Activated T-cell treated with anti-CD3 and anti-CD28 coated beads for 24 hours (primary cell): ENCODE results near the gene RABGAP1L.
"Not testable (repeated sequence)": the region's sequence is repeated elsewhere in the genome, so short reads cannot be mapped to it uniquely, and the experiment has no call there.

ENCODE experiments used
- DNase-seq: peaks from one replicate; pipeline ENCODE4 v3.0.0-alpha.2; 2020; ENCODE audit warnings: low read depth

The RABGAP1L gene

DNA sequence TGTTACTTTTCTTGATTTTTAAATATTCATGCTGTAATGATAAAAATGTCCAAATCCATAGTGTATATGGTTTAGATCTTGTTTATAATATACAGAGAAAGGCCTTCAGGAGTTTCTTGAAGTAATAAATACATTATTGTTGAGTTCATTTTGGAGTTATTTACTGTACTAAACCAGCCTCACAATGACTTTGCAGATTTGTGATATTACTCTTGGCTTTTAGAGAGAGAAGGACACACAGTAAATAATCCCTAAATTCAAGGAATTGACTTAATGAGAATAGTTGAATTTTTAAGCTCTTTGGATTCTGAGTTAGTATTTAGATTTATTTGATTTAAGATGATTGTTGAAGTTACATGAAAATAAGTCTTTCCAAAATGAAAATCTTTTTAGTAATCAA lies 38.9 kb downstream of the RABGAP1L start:
- no peak for DNase-seq

DNA sequence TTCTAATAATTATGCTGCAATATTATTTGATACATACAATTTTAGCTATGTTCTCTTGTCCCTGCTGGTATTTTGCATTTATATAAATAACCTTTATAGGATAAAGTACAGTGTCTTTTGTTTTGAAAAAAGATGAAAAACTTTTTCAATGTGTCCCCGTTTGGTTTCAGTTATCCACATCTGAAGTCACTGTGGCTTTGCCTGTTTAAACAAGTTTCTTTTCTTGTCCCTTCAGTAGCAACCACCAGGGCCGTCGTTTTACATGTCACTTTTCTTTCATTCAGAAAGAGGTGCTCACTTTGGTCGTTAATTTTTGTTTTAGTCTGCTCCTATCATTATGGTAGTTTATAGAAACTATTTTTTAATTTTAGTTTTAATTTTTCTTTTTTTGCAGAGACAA lies 41.4 kb downstream of the RABGAP1L start:
- no peak for DNase-seq

DNA sequence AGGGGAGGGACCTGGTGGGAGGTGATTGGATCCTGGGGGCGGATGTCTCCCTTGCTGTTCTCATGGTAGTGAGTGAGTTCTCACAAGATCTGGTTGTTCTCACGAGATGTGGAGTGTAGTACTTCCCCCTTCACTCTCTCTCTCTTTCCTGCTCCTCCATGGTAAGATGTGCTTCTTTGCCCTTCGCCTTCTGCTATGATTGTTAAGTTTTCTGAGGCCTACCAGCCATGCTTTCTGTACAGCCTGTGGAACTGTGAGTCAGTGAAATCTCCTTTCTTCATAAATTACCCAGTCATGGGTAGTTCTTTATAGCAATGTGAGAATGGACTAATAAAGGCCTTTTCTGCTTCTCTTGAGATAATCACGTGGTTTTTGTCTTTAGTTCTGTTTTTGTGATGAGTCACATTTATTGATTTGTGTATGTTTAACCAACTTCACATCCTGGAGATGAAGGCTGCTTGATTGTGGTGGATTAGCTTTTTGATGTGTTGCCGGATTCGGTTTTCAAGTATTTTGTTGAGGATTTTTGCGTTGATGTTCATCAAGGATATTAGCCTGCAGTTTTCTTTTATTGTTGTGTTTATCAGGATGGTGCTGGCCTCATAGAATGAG lies 45.5 kb downstream of the RABGAP1L start:
- DNase-seq: no peak

DNA sequence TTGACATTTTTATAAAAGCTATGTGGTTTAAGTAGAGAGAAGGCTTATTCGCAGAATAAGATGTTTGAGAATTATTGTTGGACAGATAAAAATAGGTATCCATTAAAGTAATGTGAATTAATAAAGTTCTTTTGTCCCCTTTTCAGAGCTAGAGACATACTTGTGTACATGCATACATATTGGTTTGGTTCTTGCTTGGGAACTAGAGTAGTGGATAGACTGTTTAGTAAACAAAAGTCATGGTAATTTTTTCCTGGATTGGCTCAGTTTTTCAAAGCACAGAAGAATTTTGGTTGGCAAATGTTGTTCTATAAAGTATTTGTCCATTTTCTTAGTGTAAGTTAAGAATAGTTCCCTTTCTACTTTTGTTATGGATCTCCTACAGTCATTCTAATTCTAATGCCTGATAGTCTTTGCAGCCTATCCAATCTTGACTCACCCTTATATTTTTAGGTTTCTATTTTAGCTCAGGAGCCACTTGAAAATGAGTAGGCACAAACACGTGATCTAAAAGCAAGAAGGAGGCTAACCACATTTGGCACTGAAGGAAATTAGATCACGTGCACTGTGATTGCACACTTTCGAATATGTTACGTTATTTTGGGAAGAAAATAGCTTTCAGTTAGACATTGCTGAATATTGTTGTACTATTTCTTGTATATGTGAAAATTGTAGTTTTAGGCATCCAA lies 47.0 kb downstream of the RABGAP1L start:
- no peak for DNase-seq

DNA sequence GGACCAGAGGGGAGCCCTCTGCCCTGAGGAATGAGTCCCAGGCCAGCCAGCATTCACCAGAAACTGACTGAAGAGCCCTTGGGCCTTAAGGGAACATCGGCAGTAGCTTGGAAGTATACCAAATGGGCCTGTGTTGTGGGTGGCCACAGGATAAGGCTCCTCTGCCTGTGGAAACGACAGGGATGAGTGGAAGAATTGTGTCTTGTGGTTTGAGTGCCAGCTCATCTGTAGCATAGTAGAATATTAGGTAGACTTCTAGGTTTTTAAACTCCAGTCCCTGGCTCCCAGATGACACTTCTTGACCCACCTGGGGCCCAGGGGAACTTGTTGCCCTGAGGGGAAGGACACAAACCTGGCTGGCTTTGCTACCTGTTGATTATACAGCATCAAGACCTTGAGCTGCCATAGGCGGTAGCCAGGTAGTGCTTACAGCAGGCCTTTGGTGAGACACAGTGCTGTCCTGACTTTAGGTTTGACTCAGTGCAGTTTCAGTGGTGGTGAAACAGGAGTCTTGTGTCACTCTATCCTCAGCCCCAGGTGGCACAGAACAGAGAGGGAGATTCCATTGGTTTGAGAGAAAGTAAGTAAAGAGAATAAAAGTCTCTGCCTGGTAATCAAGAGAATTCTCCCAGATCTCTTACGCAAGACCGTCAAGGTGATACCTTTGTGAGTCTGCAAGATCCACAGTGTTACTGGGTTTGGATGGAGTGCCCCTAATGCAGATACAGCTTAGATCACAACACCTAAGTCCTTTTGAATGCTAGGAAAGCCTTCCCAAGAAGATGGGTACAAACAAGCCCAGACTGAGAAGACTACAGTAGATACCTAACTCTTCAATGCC lies 50.2 kb downstream of the RABGAP1L start:
- no peak for DNase-seq

DNA sequence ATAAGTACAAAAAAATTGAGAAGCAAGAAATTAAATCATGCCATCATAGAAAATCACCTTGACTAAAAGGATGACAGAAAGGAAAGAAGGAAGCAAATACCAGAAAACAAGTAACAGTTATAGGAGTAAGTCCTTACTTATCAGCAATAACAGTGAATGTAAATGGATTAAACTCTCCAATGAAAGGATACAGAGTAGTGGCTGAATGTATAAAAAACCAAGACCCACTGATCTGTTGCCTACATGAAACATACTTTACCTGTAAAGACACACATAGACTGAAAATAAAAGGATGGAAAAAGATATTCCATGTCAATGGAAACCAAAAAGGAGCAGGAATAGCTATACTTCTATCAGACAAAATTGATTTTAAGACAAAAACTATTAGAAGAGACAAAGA lies 52.2 kb downstream of the RABGAP1L start:
- DNase-seq: no peak

DNA sequence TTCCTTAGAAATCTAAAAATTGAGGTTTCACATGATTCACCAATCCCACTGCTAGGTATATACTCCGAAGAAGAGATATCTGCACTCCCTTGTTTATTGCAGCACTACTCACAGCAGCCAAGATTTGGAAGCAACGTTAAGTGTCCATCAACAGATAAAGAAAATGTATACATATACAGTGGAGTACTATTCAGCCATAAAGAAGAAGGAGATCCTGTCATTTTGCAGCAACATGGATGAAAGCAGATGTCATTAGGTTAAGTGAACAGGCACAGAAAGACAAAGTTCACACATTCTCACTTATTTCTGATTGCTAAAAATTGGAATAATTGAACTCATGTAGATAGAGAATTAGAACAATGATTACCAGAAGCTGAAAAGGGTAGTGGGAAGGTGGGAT lies 56.4 kb downstream of the RABGAP1L start:
- no peak for DNase-seq

DNA sequence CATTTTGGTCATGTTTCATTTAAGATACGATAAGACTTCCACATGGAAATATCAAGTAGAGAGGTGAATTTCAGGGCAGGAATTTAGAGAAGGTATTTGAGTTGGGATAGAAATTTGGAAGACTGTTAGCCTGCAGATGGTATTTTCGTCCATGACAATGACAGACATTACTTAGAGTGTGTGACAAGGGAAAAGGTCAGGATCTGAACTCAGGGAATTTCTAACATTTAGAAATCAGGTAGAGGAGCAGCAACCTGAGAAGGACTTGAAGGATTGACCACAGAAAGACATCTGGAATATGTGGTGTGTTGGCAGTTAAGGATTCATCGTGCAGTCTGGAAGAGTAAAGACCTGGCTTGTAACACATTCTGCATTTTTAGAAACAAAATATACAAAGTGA lies 57.9 kb downstream of the RABGAP1L start:
- no peak for DNase-seq

DNA sequence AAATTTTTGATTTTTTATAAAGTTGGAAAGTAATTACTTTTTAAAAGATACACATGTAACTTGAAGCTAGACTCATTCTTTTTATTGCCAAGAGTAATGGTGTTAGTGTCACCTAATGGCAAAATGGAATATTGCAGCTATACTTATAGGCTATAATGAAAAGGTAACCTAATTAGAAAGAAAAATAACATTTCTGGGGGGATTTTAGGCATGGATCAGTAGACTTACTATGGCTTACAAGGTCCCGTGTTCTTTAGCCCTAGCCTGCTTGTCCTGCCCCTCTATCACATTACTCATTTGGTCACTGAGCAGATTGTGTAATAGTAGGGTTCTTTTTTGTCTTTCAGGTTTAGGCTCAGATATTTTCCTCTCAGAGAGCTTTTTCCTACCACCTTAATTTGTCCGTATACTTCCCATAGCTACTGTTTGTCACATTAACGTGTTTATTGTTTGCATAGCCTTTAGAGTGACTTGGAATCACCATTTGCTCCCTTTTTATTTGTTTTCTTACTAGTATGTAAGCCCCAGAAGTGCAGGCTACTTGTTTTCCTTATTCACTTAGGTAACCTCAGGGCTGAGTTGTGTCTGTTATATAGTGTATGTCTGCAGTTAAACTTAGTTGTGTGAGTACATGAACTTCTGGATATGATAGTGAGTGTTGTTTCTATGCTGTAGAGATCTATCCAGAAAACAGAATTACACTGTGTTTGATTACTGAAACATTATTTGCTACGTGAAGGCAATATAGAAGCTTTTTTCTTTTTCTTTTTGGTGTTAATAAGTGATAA lies 58.7 kb downstream of the RABGAP1L start:
- no peak for DNase-seq

DNA sequence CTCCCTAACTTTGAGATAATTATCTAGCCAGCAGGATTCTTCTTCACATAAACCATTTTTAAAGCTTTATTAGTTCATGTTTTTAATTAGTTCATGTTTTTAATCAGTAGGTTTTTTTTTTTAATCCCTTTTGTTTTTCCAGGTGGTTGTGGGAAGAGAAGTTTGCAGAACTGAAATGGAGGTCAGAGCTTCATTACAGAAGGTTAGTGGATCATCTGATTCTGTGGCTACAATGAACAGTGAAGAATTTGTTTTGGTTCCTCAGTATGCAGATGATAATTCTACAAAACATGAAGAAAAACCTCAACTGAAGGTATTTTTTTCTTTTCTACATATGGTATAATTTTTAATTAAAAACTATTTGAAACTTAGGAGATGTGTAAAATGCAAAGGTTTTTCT lies 59.7 kb downstream of the RABGAP1L start:
- no peak for DNase-seq

DNA sequence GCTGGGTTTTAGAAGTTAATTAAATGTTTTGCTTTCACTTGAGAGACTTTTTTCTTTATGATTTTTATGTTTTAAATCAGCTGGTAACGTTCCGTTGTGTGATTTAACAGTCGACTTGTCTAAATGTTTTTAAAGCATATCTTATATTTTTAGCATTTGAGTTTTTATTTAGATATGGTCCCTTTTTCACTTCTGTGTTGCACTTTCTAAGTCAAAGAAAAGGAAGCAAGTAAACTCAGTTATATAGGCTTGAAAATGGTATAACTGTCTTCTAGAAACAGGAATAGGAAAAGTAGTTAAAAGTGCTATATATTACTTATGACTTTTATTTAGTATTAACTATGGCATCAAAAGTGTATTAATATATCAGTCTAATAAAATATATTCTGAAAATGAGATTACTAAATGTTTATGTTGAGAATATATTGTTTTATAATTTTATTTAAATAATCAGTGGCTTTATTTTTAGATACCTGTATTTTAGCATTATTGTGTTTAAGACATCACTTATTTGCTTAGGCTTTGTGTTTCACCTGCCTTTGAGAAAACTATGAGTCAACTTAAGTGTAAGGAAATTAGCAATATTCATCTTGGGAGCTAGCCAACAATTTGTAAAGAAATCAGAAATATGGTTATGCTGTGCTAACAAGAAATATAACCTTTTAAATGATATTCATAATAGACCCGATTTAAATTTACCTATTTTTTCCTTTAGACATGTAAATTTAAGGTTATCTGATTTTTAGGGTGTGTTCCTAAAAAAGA lies 60.5 kb downstream of the RABGAP1L start:
- no peak for DNase-seq

DNA sequence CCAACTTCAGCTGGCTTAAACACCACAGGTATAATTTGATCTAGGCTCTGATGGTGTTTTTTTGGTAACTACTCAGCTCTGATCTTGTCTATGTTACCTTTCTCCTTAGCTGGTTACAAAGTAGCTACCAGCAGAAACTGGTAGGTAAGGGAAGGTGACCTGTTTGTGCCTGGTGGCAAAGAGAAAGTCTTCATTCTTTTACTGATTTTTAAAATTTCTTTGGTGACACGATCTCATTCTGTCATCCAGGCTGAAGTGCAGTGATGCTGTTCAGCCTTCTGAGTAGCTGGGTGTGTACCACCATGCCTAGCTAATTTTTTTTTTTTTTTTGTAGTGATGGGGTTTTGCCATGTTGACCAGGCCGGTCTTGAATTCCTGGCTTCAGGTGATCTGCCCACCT lies 62.4 kb downstream of the RABGAP1L start:
- no peak for DNase-seq

DNA sequence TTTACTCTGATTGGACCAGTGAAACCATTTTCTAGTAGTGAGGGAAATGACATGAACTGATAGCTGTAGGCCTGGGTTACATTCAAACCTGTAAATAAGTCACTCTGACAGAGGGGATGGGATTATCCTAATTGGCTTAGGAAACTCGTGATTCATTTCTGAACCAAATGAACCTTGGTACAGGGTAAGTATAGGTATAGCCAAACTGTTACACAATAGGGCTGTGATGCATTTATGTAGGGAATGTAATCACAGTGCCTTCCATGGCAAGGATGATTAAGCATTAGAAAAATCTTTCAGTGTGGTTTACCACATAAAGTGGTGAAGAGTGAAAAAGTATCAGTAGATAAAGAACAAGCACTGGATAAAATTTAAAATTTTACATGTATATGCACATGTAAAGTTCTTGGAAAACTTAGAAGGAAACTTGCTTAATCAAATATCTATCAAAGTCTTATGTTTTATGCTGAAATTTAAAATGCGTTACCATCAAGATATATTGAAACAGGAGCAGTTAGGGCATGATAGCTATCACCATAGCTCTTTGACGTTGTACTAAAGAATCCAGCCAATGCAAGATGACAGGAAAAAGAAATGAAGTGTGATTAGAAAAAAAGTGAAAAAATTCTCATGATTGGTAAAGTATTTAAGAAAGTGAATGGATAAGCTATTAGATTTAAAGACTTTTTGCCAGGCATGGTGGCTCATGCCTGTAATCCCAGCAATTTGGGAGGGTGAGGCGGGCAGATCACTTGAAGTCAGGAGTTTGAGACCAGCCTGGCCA lies 63.0 kb downstream of the RABGAP1L start:
- DNase-seq: no peak

DNA sequence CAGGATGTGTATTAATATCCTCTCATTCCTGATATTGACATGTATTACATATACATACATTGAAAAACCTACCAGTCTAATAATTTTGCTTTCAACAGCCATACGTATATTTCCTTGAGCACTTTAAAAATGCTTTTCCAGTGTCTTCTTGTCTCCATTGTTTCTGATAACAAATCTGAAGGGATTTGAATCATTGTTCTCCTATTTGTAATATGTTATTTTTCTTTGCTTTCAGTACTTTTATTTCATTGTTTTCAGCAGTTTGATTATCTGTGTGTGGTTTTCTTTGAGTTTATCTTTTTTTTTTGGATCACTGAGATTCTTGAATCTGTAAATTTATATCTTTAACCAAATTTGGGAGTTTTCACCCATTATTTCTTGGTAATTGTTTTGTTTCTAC lies 65.3 kb downstream of the RABGAP1L start:
- no peak for DNase-seq

DNA sequence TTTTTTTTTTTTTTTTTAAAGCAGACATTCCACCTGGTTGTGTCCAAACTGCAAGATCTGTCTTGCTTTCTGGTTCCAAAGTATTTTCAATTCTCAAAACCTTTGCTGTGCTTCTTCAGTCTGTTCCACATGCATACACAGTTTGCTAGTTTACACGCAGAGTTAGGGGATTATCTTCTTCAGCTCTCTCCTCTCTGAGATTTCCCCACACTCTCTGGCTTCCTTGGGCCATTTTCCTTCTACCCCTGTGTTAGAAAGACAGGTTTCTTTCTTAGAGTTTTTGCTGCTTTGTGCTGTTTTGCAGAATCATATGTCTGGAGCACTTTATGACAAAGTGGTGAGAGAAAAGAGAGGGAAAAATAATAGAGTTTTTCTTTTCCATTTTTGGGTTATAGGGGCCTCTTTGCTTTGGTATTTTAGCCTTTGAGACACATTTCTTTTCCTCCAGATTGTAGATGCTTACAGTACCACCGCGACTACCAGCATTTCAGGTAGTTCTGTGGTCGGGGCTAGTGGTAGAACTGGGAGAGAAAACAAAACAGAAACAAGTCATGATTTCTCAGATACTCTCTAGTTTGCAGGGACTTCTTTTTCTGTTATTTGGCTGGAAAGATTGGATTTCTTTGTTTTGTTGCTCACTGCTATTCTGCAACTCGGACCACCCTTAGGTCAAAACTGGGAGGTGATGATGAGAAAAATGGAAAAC lies 66.3 kb downstream of the RABGAP1L start:
- DNase-seq: no peak

DNA sequence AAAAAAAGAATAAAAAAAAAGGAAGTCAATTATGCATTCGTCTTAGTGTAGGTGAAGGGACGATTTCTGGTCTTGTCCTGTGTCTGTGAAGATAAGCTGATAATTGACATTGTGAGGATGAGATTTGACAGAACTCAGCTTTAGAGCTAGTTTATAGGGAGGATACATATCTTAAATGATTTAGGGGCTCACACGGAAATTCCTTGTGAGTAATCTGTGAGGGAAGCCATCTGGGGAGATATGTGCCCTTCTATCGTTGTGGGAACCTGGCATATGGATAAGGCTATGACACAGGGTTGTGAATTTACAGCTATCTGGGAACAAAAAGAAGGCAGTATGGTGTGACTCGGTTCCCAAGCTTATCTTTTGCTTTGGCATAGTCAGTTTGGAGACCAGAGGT lies 71.1 kb downstream of the RABGAP1L start:
- no peak for DNase-seq

DNA sequence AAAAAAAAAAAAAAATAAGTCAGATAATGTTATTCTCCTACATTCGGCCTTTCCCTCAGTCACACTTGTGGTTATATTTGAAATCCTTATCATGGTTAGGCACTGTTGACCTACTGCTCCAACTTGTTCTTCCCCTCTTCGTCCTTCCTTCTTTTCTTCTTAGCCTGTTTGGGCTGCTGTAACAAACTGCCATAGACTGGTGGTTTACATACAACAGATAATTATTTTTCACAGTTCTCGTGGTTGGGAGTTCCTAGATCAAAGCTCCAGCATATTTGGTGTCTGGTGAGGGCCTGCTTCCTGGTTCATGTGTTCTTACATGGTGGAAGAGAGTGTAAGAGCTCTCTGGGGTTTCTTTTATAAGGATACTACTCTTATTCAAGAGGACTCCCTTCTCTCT lies 73.4 kb downstream of the RABGAP1L start:
- no peak for DNase-seq

DNA sequence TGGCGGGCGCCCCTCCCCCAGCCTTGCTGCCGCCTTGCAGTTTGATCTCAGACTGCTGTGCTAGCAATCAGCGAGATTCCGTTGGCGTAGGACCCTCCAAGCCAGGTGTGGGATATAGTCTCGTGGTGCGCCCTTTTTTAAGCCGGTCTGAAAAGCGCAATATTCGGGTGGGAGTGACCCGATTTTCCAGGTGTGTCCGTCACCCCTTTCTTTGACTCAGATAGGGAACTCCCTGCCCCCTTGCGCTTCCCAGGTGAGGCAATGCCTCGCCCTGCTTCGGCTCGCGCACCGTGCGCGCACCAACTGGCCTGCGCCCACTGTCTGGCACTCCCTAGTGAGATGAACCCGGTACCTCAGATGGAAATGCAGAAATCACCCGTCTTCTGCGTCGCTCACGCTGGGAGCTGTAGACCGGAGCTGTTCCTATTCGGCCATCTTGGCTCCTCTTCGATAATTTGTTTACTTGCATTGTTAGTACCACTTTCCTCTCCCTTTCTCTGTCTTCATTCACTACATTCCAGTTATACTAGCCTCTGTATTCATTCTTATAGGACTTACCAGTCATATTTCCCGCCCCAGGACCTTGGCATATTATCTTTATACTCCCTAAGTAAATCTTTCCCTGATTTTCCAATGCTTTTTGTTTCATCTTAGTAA lies 79.7 kb downstream of the RABGAP1L start:
- not testable (repeated sequence) for DNase-seq

DNA sequence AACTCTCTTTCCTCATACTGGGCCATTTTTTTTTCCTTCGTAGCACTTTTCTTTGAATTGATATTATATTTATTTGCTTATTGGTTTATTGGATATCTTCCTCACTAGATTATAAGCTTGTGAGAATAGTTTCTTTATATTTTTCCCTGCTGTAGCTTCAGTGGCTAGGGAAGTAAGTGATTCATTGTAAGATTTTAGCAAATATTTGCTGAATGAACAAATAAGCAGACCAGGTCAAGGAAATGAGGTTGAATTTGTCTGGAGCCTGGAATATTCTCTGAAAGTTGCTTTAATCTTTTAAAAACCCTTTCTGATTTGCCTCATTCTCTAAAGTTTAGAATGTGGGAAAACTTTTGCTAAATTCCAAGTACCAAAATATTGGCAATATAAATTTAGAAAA lies 80.2 kb downstream of the RABGAP1L start:
- DNase-seq: no peak

DNA sequence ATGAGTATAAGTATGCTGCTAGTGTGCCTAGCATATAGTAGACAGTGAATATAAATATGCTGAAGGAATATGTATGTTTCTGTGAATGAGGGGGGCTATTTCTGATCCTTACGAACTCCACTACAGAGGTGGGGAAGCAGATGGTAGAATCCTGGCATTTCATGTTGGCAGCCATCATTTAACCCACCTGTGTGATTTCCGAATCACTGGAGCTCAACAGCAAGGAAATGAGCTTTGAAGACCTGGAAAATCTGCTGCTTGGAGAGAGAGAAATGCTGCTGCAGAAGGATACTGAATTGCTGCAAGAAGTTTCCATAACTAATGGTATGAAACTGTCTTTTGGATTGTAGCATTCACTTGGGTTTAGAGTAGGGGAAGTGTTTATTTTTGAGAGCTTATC lies 83.5 kb downstream of the RABGAP1L start:
- DNase-seq: no peak
